Measurements from ENCODE around the gene RASGRP2. TPM values are rescaled to one million over a fixed set of nuclear protein-coding genes. Genes with fewer than 3 reads are reported as not detected.

RASGRP2 gene
- total and polyA plus RNA-seq, 7 donors: 2.6 to 14.7 (median 8.0) TPM

DNA sequence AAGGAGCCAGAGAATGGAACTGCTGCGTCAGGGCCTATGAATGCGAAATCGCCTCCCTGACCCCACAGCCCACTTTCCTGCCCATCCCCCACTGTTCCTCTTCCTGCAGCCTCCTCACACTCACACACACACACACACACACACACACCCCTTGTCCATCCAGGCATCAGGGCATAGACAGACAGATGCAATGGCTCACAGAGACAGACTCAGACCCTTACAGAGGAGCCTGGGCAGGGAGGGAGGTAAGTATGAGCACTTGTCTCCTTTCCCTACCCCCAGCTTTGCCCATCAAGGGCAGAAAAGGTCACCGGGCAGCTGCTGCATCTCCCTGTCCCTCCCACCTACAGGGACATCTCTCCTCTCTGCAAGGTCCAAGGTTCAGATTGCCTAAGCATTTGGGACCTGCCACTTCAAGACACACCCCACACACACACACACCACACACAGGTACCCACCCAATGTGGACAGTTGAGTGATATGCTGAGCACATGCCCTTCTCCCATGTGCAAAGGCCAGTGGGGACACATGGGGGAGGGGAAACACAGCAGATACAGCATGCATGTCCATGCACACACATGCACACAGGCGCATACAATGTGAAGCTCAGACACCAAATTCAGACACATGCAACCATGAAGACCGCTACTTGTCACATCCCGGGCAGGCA lies 18.9 kb downstream of the RASGRP2 start:
- WGBS, 3 donors: 71 to 86% (median 83%) methylated on average over 7 of the region's 7 CpGs
- H3K9me3 ChIP-seq: no peaks in the 10 kb centered on the region

GRCh38 chr11:64723907-64724862 lies 19.8 kb downstream of the RASGRP2 start:
- H3K36me3 ChIP-seq (ENCODE audit: insufficient read depth in 1 of 2, low read depth in 1 of 2): no peaks in the 10 kb centered on the region
- ATAC-seq: no peak
- H3K27ac ChIP-seq: no peak overlapping the region
- H3K4me3 ChIP-seq: no peak overlapping the region
- 62 to 65% (median 63%) methylated on average over 9 of the region's 9 CpGs for WGBS, 3 donors
- H3K4me1 ChIP-seq: peaks cover 5% of the 10 kb centered on the region
- TF ChIP-seq, protein P1, sequence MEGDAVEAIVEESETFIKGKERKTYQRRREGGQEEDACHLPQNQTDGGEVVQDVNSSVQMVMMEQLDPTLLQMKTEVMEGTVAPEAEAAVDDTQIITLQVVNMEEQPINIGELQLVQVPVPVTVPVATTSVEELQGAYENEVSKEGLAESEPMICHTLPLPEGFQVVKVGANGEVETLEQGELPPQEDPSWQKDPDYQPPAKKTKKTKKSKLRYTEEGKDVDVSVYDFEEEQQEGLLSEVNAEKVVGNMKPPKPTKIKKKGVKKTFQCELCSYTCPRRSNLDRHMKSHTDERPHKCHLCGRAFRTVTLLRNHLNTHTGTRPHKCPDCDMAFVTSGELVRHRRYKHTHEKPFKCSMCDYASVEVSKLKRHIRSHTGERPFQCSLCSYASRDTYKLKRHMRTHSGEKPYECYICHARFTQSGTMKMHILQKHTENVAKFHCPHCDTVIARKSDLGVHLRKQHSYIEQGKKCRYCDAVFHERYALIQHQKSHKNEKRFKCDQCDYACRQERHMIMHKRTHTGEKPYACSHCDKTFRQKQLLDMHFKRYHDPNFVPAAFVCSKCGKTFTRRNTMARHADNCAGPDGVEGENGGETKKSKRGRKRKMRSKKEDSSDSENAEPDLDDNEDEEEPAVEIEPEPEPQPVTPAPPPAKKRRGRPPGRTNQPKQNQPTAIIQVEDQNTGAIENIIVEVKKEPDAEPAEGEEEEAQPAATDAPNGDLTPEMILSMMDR (IDR thresholded peaks at IDR 0.05): no peak
- intact Hi-C loops (cut with DNase I): loop anchor here (2.0 to 10.0 kb wide), 4 partner anchors 37 to 279 kb away; no protein-coding TSS in a partner anchor
- no peaks in the 10 kb centered on the region for H3K9me3 ChIP-seq
- peaks cover 0 to 12% (median 10%) of the 10 kb centered on the region in 3 donors for H3K27me3 ChIP-seq (ENCODE audit: insufficient read depth in 3 of 3, low read length in 2 of 3)
- no peak for DNase-seq

More for the DNA sequence above, 18.9 kb downstream of the RASGRP2 start:
- Histone ChIP-seq H3K36me3 (ENCODE audit: insufficient read depth in 1 of 2, low read depth in 1 of 2) (no peaks in the 10 kb centered on the region), H3K27me3 (ENCODE audit: insufficient read depth in 3 of 3, low read length in 2 of 3) (peaks cover 0 to 10% (median 5%) of the 10 kb centered on the region in 3 donors), H3K27ac (no peak overlapping the region), H3K4me3 (no peak overlapping the region), H3K4me1 (peaks cover 5% of the 10 kb centered on the region)
- DNase-seq (no peak), ATAC-seq (no peak)
- TF ChIP-seq, protein P1 (IDR thresholded peaks at IDR 0.05): no peak
- intact Hi-C loops (cut with DNase I): loop anchor here (5.0 to 10.0 kb wide), 3 partner anchors 38 to 280 kb away; no protein-coding TSS in a partner anchor

DNA sequence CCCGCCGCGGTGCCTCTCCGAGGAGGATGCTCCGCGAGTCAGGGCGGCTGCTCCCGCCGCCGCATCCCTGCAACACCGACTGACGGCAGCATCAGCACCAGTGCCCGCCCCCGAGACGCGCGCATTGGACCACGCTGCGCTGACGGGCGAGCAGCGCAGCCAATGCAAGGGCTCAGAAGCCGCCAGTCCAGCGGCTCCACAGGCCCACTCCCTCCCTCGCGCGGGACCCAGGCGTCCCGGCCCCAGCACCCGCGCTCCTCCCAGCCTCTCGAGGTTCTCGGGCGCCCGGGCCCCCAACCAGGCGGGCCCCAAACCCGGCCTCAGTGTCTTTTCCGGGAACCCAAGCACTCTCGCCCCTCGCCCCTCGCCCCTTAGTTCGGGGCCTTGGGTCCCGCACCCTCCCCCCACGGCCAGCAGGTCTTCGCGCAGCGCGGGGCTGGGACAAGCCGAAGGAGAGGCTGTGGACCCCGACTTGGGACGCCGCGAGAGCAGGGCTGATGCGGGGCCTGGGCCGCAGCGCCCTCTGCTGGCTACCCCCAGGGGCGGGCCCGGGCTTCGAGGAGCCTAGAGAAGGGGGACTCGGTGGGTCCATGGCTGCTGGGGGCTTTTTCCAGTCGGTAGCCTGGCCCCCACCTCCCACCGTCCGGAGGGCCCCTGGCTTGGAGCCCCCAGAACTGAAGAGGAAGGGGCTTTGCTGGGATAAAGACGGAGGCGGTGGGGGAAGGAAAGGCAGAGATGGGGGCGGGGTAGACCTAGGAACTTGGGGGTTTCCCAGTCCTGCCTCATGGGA lies 20.6 kb downstream of the RASGRP2 start, which contains the start of gene NRXN2:
Gene NRXN2 (minus strand): TSS at position 81 of the 790 bp plus-strand sequence. CDS start 9,498 bp downstream, outside the sequence.
- 2 to 3% (median 3%) methylated on average over 55 to 66 of the region's 66 CpGs for WGBS, 3 donors

More for the DNA sequence above, 20.6 kb downstream of the RASGRP2 start, which contains the start of gene NRXN2:
- H3K4me3 ChIP-seq: peak within 1 kb of the TSS; percentile 83
- no peak within 1 kb of the TSS for H3K27ac ChIP-seq
- no peaks in the 10 kb centered on the region for H3K36me3 ChIP-seq (ENCODE audit: insufficient read depth in 1 of 2, low read depth in 1 of 2)
- peaks cover 5% of the 10 kb centered on the region for H3K4me1 ChIP-seq
- ATAC-seq: peak; percentile 95 to 99 (median 97)
- H3K27me3 ChIP-seq (ENCODE audit: insufficient read depth in 3 of 3, low read length in 2 of 3): peaks cover 0 to 12% (median 10%) of the 10 kb centered on the region in 3 donors
- TF ChIP-seq, protein P1 (IDR thresholded peaks at IDR 0.05): peak; percentile 90
- intact Hi-C loops (cut with DNase I): loop anchor here (2.0 to 10.0 kb wide), 4 partner anchors 36 to 279 kb away; no protein-coding TSS in a partner anchor
- DNase-seq: peak; percentile 87 to 92
- H3K9me3 ChIP-seq: no peaks in the 10 kb centered on the region

Data from psoas muscle (tissue), 8 donors.